Tibial nerve (tissue), 4 donors: ENCODE data around the gene DECR2.

Source experiments
- CTCF ChIP-seq, 5 experiments: fragments of 200-600 bp in 3 of 5; fragments of 450-650 bp in 2 of 5; sonication (generic) in 3 of 5; IDR thresholded peaks; one replicate each; pipeline ENCODE4 v1.5.1; 2016 to 2019; ENCODE audit warnings: antibody characterized with exemption in 5 of 5, mild to moderate bottlenecking in 3 of 5, moderate library complexity in 2 of 5
- EP300 ChIP-seq, 2 donors: sonication (generic); formaldehyde crosslinking; IDR thresholded peaks; one replicate each; pipeline ENCODE4 v1.6.1; 2017; ENCODE audit warnings: antibody characterized with exemption in 2 of 2, mild to moderate bottlenecking in 1 of 2

GRCh38 chr16:381012-381788 is 20.5 kb upstream of the DECR2 start:
- TF ChIP-seq EP300 (IDR thresholded peaks at IDR 0.05) (no peak), CTCF (IDR thresholded peaks at IDR 0.05) (no peak)
